Endometrial microvascular endothelial cells (primary cell): ENCODE results near the gene GGT6. TPM values are rescaled to one million over a fixed set of nuclear protein-coding genes. Genes with fewer than 3 reads are reported as not detected.

Source experiments
- in situ Hi-C: cut with HindIII; loops from 2 replicates; pipeline ENCODE4 v1.10.0; 2017; ENCODE audit warnings: low sequenced_read_pairs, low pct_unique_long_range_greater_than_20kb; ENCODE audit errors: inconsistent ontology term
- total RNA-seq: library from RNA; depleted of rRNA; stranded (reverse); fragments of >200 nt; gene quantifications from one replicate; pipeline ENCODE4 v1.2.3, GENCODE V29; 2015; ENCODE audit errors: inconsistent ontology term

GGT6 gene
- total RNA-seq, 1 donor from 2014 or later: not detected

DNA sequence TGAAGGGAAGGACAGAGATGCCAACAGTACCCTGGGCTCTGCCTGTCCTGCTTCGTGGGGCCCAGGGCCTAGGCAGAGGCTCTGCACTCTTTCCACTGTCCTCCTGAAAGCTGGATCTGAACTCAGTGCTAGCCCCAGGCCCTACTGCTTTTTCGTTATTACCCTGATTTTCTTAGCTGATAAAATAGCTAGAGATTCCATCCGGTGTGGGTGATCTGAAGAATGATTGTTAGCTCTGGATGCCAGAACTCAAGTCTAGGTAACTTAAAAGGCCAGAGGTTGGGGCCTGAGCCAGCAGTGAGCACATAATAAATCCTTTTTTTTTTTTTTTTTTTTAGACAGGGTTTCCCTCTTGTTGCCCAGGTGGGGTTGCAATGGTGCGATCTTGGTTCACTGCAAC is 3.4 kb downstream of the GGT6 start:
- in situ Hi-C loops: no loop called here

GRCh38 chr17:4555873-4556759 is 4.3 kb downstream of the GGT6 start:
- in situ Hi-C loops: no loop called here

- in situ Hi-C loops: no loop called here
Observed at GRCh38 chr17:4554997-4555799, 5.2 kb downstream of the GGT6 start, which contains the start of gene MYBBP1A. Gene MYBBP1A (minus strand): TSS chr17:4555384. CDS start chr17:4555324, 60 bp downstream.

DNA sequence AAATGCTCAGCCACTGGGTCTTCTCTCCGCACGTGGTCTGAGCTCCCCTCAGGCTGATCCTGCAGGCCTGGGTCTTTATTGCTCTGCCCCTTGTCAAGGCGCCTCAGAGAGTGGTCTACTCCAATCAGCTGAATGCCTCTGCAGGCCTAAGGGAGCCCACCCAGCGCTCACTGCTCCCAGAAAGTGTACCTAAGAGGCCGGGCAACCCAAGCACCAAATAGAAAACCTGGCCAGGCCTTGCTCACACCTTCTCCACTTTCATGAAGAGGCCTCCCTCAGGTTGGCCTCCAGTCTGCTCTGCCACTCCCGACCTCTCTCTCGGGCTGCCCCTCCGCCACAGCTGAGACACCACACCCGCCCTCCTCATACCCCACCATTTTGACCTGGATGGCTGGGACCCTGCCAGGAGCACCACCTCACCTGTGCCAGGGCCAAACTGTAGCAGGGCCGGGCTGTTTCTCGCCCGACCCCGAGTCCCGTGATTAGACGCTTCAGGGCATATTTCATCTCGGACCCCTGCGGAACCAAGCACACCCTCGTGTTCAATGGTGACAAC is 5.9 kb downstream of the GGT6 start:
- in situ Hi-C loops: no loop called here

- in situ Hi-C loops: no loop called here
Observed at GRCh38 chr17:4553669-4554068, 6.7 kb downstream of the GGT6 start.

GRCh38 chr17:4551796-4552525 is 8.4 kb downstream of the GGT6 start:
- in situ Hi-C loops: no loop called here

DNA sequence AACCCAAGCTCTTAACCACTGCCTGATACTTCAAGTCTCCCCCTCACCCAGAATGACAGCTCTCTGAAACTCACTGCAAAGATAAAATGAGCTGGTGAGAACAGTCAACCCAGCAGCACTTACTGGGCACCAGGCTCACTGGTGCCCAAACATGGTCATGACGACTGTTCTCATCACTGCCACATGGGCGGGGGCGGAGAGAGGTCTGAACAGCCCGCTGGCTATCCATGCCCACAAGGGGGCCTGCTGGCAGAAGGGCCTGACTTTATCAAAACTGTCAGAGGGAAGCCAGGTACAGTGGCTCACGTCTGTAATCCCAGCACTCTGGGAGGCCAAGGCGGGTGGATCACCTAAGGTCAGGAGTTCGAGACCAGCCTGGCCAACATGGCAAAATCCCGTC is 9.2 kb downstream of the GGT6 start:
- in situ Hi-C loops: no loop called here

DNA sequence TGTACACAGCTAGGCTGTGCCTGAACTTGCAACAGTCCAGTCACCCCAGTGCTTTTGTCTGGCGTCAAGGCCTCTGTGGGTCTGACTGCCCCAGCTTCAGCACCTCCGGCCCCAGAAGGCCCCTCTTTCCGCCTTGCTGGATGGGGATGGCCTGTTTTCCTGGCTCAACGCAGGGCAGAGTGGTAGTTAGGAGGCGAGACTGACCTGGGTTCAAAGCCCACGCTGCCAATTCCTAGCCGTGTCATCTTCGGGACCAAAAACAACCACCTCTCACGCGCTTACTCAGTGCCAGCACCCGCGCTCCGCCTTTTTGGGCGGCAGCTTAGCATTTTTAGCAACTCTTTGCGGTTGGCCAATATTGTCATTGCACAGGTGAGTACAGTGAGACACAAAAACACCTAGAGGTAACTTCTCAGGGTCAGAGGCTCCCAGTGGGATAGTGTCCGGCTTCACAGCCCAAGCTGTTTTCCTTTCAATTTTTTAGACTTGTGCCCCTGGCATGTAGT is 9.8 kb downstream of the GGT6 start:
- in situ Hi-C loops: no loop called here

- in situ Hi-C loops: no loop called here
Observed at GRCh38 chr17:4549781-4550533, 10.4 kb downstream of the GGT6 start.

- in situ Hi-C loops: no loop called here
Observed at GRCh38 chr17:4548721-4549531, 11.5 kb downstream of the GGT6 start.

DNA sequence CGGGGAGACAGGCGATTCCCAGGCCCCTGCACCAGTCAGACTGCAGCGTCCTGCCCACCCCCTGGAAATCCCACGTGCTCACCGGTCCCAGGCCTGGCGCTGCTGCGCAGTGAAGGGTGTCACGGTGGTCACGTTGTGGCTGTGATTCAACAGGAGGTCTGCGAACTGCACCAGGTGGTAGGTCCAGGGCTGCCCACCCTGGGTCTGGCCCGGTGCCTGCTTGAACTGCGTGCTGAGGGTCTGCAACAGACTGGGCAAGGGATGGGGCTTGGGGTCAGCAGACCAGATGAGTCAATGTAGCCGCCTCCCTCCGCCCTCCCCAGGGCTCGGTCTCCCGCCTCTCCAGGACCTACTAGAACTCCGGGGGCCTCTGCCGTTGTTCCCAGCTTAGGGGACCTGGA is 12.3 kb downstream of the GGT6 start:
- in situ Hi-C loops: no loop called here

DNA sequence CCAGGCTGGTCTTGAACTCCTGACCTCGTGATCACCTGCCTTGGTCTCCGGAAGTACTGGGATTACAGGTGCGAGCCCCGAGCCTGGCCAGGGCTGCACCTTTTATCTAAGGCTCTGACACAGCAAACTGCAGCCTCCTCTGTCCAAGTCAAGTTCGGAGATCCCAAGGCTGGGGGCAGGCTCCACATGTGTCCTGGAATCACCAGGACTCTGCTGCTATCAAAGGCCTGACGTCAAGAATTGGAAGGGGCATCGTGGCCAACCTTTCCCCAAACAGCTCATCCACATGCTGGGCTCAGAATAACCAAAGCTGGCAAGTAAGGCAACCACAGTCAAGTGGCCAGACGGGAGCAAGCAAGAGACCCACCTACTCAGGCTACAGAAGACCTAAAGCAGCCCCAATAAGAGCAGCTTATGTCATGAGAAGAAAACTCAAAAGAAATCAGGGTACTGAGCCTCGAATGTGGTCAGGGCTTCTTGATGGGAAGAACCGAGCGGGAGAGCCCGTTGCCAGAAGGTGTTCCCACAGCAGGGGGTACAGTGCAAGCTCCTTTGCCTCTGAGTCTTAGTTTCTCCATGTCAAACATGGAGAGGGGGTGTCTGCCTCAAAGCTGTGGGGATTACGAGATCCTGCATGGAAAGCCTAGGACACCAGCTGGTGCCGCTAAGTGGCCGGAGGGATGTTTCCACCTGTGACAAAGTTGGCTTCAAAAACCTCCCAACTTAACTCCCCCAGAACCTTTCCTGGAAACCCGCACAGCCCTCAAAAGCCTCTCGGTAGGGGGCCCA is 13.1 kb downstream of the GGT6 start:
- in situ Hi-C loops: no loop called here

DNA sequence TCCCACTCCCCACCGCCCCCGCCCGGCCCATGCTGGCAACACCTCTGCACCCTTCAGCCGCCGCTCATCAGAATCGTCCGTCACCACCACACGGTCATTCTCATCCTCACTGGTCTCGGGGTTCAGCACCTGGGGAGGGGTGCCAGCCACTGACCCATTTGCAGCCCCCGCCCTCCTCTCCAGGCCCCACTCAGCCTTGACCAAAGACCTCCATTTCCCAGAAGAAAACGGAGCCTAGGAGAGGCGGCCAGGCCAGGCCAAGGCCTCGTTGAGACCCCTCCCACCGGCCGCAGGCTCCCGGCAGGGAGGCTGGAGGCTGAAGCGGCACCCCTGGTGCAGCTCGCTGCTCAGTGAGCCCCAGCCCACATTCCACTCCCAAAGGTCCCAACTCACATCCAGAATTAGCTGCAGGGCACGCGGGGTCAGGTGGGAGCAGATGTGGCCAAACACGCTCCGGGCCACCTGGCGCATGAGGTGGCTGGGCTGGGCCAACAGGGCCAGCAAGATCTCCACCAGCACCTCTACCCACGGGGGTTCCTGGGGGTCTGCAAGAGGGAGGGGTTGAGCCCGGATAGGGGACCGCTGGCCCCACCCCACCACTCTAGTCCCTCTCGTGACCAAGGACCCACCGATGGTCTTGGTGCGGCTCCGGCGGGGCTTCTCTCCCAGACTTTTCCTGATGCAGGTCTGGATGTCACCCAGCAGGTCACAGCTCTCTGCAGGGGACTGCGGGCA is 15.0 kb downstream of the GGT6 start:
- in situ Hi-C loops: no loop called here

GRCh38 chr17:4544951-4545216 is 15.5 kb downstream of the GGT6 start:
- in situ Hi-C loops: no loop called here

DNA sequence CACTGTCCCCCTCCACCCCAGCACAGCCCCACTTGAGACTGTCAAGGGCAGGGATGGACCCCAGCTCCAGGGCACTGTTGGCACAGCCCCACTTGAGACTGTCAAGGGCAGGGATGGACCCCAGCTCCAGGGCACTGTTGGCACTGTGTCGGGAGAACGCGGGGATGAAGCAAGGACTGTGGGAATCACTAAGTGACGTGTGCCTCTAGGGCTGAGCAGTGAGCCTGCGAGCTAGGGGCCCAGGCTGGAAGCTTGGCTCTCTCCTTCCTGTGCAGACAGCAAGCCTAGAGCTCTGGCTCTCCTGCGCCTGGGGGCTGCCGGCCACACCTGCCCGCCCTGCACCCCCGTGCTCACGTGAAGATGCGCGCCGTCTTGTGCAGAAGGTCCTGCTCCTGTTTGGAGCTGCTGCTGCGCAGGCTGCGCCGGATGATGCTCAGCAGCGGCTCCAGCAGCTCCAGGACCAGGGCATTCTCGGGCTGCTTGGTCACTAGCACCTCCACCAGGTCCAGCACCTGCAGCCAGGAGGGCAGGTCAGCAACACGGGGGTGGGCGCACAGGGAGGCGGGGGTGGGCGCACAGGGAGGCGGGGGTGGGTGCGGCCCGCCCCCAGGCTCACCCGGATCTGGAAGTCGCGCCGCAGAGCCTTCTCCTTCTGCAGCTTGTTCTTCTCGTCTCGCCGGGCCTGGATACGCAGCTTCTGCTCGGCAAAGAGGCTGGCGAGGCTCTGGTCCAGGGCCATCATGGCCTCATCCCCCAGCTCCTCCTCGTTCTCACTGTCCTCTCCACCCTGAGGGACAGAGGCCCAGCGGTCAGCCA is 16.0 kb downstream of the GGT6 start:
- in situ Hi-C loops: no loop called here
